GM23338 (cell line): ENCODE results near the gene PITPNC1. TPM values are rescaled to one million over a fixed set of nuclear protein-coding genes. Genes with fewer than 3 reads are reported as not detected.

ENCODE experiments used
- ATAC-seq: fragments of 200-7000 bp; cut with Tn5 transposase; 3 replicates; pipeline ENCODE4 v1.9.1; 2020
- DNase-seq: peaks from one replicate; pipeline ENCODE4 v3.0.0-alpha.2; 2015; ENCODE audit warnings: low spot score
- H2AFZ ChIP-seq: fragments of 200-600 bp; sonication (generic); 2 replicates; pipeline ENCODE4 v1.8.0; 2016; ENCODE audit warnings: antibody characterized with exemption, mild to moderate bottlenecking, moderate library complexity
- H3F3A ChIP-seq: fragments of 200-600 bp; sonication (generic); replicated peaks from 2 replicates; pipeline ENCODE4 v1.8.0; 2017; ENCODE audit warnings: antibody characterized with exemption, mixed run types, low read depth
- H3K27ac ChIP-seq: fragments of 200-600 bp; sonication (generic); 2 replicates; pipeline ENCODE4 v1.6.1; 2016; ENCODE audit warnings: low read depth
- H3K27me3 ChIP-seq: fragments of 200-600 bp; sonication (generic); 2 replicates; pipeline ENCODE4 v1.8.0; 2016; ENCODE audit warnings: mild to moderate bottlenecking, mixed run types, moderate library complexity; ENCODE audit not compliant: insufficient read depth
- H3K36me3 ChIP-seq: fragments of 200-600 bp; sonication (generic); 2 replicates; pipeline ENCODE4 v1.8.0; 2016; ENCODE audit warnings: mild to moderate bottlenecking; ENCODE audit not compliant: insufficient read depth
- H3K4me1 ChIP-seq: fragments of 200-600 bp; sonication (generic); 2 replicates; pipeline ENCODE4 v1.8.0; 2016; ENCODE audit warnings: mild to moderate bottlenecking, moderate library complexity; ENCODE audit not compliant: insufficient read depth
- H3K4me2 ChIP-seq: fragments of 200-600 bp; sonication (generic); 2 replicates; pipeline ENCODE4 v1.7.1; 2017; ENCODE audit warnings: mixed run types
- H3K4me3 ChIP-seq: fragments of 200-600 bp; sonication (generic); 2 replicates; pipeline ENCODE4 v1.6.1; 2016; ENCODE audit warnings: mixed run types
- H3K79me2 ChIP-seq: fragments of 200-600 bp; sonication (generic); replicated peaks from 2 replicates; pipeline ENCODE4 v1.8.0; 2017; ENCODE audit warnings: mild to moderate bottlenecking; ENCODE audit not compliant: insufficient read depth
- H3K9me2 ChIP-seq: fragments of 200-600 bp; sonication (generic); 2 replicates; pipeline ENCODE4 v1.8.0; 2017; ENCODE audit not compliant: insufficient read depth
- H4K20me1 ChIP-seq: fragments of 200-600 bp; sonication (generic); replicated peaks from 2 replicates; pipeline ENCODE4 v1.8.0; 2017; ENCODE audit warnings: mild to moderate bottlenecking; ENCODE audit not compliant: insufficient read depth
- H3K27ac Mint-ChIP-seq: 2 replicates; pipeline ENCODE4 v1.8.0; 2020; ENCODE audit warnings: inconsistent platforms, mild to moderate bottlenecking, moderate library complexity, mixed read lengths
- H3K27me3 Mint-ChIP-seq: 3 replicates; pipeline ENCODE4 v1.8.0; 2022; ENCODE audit warnings: low read depth, mild to moderate bottlenecking, moderate library complexity, mixed read lengths, inconsistent platforms; ENCODE audit not compliant: insufficient read depth, poor library complexity
- H3K36me3 Mint-ChIP-seq: 3 replicates; pipeline ENCODE4 v1.8.0; 2021; ENCODE audit warnings: low read depth, mild to moderate bottlenecking, inconsistent platforms, moderate library complexity, mixed read lengths
- H3K4me1 Mint-ChIP-seq: 3 replicates; pipeline ENCODE4 v1.8.0; 2020; ENCODE audit warnings: mild to moderate bottlenecking, inconsistent platforms, mixed read lengths
- H3K4me3 Mint-ChIP-seq: 3 replicates; pipeline ENCODE4 v1.8.0; 2021; ENCODE audit warnings: moderate library complexity, mild to moderate bottlenecking, inconsistent platforms, mixed read lengths
- H3K9me3 Mint-ChIP-seq: 3 replicates; pipeline ENCODE4 v1.8.0; 2020; ENCODE audit warnings: moderate library complexity, mild to moderate bottlenecking, inconsistent platforms, mixed read lengths
- CREB1 ChIP-seq: fragments of 250-450 bp; sonication (Bioruptor Pico); IDR thresholded peaks from 2 replicates; pipeline ENCODE4 v1.5.0; 2020; ENCODE audit warnings: low read depth, mild to moderate bottlenecking, moderate library complexity
- EZH2 ChIP-seq: fragments of 200-600 bp; sonication (generic); IDR thresholded peaks from one replicate; pipeline ENCODE4 v1.8.0; 2017; ENCODE audit warnings: antibody characterized with exemption, mild to moderate bottlenecking, low read depth; ENCODE audit not compliant: unreplicated experiment
- JUNB ChIP-seq: IDR thresholded peaks from one replicate; pipeline ENCODE4 v1.6.1; 2016; ENCODE audit warnings: antibody characterized with exemption; ENCODE audit not compliant: unreplicated experiment
- NANOG ChIP-seq: IDR thresholded peaks from 2 replicates; pipeline ENCODE4 v1.6.1; 2016; ENCODE audit warnings: antibody characterized with exemption, borderline replicate concordance
- STAT1 ChIP-seq: IDR thresholded peaks from one replicate; pipeline ENCODE4 v1.6.1; 2016; ENCODE audit warnings: antibody characterized with exemption; ENCODE audit not compliant: unreplicated experiment
- ZNF114 ChIP-seq: fragments of 250-450 bp; sonication (Bioruptor Pico); IDR thresholded peaks from 2 replicates; pipeline ENCODE4 v1.5.0; 2020; ENCODE audit warnings: mild to moderate bottlenecking, moderate library complexity
- polyA plus RNA-seq: library from polyadenylated mRNA; unstranded; fragments of >200 nt; fragmentation: Nextera tagmentation; extraction: Ambion mirVana; gene quantifications from 2 replicates; pipeline ENCODE4 v1.2.1, GENCODE V29; 2016
- total RNA-seq: library from RNA; depleted of rRNA; stranded (reverse); fragments of >200 nt; shearing (Covaris generic); gene quantifications from 2 replicates; pipeline ENCODE4 v1.2.3, GENCODE V29; 2014
- TF ChIP-seq, protein P1 (sequence below), 2 experiments: fragments of 200-600 bp in 1 of 2; sonication (generic) in 1 of 2; conservative IDR thresholded peaks; 2 replicates each; pipeline versions ENCODE4 v1.5.1 to v1.6.1; 2016 to 2017; ENCODE audit warnings: antibody characterized with exemption in 2 of 2, low read depth in 2 of 2, mild to moderate bottlenecking in 2 of 2, moderate library complexity in 1 of 2
- TF ChIP-seq, protein P2 (sequence below): IDR thresholded peaks from one replicate; pipeline ENCODE4 v1.6.1; 2018; ENCODE audit warnings: antibody characterized with exemption; ENCODE audit not compliant: unreplicated experiment

The PITPNC1 gene
- total and polyA plus RNA-seq, 2 experiments from 2014 or later: 23.0 to 32.6 TPM

DNA sequence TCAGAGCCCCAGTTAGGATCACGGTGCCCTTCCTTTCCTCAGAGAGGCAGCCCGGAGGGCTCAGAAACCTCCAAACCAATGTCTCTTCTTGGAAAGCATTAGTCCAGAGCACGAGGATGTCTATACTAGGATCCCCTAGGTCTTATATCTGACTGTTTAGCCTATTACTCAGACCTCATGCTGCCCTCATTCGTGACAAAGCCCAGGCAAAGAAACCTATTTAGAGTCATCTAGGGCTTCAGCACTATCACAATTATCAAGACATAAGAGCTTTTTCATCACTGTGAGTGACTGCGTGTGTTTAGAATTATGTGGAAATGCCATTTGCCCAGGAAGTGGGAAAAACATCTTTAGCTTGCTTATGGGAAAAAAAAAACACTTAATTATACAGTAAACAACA is 180.8 kb downstream of the PITPNC1 start:
- H3K27ac ChIP-seq: 0 out of 2 replicates have a peak overlapping the region, but pooled peaks have one; percentile 70
- H3K27me3 Mint-ChIP-seq: peaks cover 2% of the 10 kb centered on the region

DNA sequence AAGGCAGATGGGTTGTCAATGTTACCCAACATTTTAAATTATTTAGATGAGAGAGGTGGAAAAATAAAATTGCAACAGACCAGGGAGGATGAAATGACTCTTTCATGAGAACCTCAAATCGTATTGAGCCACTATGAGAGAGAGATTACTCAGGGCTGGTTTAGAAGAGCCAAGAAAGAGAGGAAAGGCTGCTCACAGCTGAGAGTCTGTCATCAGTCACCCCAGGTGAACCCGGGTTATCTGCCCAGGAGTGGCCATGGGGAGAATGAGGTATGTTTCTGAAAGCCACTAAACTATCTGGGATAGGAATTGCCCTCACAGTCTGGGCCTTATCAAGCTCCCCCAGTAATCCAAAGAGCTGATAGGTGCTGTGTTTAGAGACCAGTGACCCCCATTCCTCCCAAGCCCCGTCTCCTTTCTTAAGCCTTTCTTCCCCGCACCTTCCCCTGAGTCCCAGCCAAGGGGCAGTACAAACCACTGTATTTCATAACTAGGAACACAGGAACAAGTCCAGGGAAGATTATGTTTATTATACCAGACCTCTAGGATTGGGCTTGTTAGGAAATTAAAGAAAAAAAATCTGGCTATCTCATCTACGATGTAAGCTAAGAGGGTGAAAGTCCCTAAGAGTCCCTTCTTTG is 181.8 kb downstream of the PITPNC1 start:
- H3K9me2 ChIP-seq: peaks cover 3% of the 10 kb centered on the region; the same call in 1 of the 2 replicates
- H3K27ac Mint-ChIP-seq: no peak overlapping the region
- H3F3A ChIP-seq: no peaks in the 10 kb centered on the region
- H2AFZ ChIP-seq: no peak overlapping the region
- H3K27me3 Mint-ChIP-seq: peaks cover 2% of the 10 kb centered on the region
- no peaks in the 10 kb centered on the region for H3K4me1 ChIP-seq
- no peaks in the 10 kb centered on the region for H3K36me3 ChIP-seq
- H3K4me3 ChIP-seq: no peak overlapping the region
- ATAC-seq (peak; percentile 40; the same call in 2 of the 3 replicates), DNase-seq (no peak)
- peaks cover 28% of the 10 kb centered on the region for H3K36me3 Mint-ChIP-seq
- H3K27me3 ChIP-seq: no peaks in the 10 kb centered on the region
- H3K4me3 Mint-ChIP-seq: no peak overlapping the region
- no peaks in the 10 kb centered on the region for H4K20me1 ChIP-seq
- H3K79me2 ChIP-seq: no peaks in the 10 kb centered on the region; the same call in 1 of the 2 replicates
- H3K27ac ChIP-seq: 0 out of 2 replicates have a peak overlapping the region, but pooled peaks have one; percentile 70
- H3K4me2 ChIP-seq: no peak overlapping the region
- no peaks in the 10 kb centered on the region for H3K4me1 Mint-ChIP-seq
- TF ChIP-seq ZNF114 (CRISPR knock-in tag) (no peak), STAT1 (no peak), CREB1 (CRISPR knock-in tag) (no peak)
- TF ChIP-seq, protein P1, sequence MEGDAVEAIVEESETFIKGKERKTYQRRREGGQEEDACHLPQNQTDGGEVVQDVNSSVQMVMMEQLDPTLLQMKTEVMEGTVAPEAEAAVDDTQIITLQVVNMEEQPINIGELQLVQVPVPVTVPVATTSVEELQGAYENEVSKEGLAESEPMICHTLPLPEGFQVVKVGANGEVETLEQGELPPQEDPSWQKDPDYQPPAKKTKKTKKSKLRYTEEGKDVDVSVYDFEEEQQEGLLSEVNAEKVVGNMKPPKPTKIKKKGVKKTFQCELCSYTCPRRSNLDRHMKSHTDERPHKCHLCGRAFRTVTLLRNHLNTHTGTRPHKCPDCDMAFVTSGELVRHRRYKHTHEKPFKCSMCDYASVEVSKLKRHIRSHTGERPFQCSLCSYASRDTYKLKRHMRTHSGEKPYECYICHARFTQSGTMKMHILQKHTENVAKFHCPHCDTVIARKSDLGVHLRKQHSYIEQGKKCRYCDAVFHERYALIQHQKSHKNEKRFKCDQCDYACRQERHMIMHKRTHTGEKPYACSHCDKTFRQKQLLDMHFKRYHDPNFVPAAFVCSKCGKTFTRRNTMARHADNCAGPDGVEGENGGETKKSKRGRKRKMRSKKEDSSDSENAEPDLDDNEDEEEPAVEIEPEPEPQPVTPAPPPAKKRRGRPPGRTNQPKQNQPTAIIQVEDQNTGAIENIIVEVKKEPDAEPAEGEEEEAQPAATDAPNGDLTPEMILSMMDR (conservative IDR thresholded peaks at IDR 0.05; ENCODE audit: low read depth in 2 of 2): no peak
- H3K9me3 Mint-ChIP-seq: no peaks in the 10 kb centered on the region; the same call in 2 of the 3 replicates

More for the DNA sequence above, 180.8 kb downstream of the PITPNC1 start:
- ATAC-seq: no peak
- Mint-ChIP-seq H3K9me3 (no peaks in the 10 kb centered on the region), H3K4me1 (no peaks in the 10 kb centered on the region), H3K36me3 (peaks cover 22% of the 10 kb centered on the region), H3K4me3 (no peak overlapping the region), H3K27ac (no peak overlapping the region; the same call in 1 of the 2 replicates)
- peaks cover 3% of the 10 kb centered on the region; the same call in 1 of the 2 replicates for H3K36me3 ChIP-seq
- no peaks in the 10 kb centered on the region for H3K27me3 ChIP-seq
- DNase-seq: no peak
- H4K20me1 ChIP-seq: no peaks in the 10 kb centered on the region
- TF ChIP-seq STAT1 (no peak), EZH2 (no peak), NANOG (no peak), CREB1 (CRISPR knock-in tag) (no peak), JUNB (no peak)
- TF ChIP-seq, protein P2, sequence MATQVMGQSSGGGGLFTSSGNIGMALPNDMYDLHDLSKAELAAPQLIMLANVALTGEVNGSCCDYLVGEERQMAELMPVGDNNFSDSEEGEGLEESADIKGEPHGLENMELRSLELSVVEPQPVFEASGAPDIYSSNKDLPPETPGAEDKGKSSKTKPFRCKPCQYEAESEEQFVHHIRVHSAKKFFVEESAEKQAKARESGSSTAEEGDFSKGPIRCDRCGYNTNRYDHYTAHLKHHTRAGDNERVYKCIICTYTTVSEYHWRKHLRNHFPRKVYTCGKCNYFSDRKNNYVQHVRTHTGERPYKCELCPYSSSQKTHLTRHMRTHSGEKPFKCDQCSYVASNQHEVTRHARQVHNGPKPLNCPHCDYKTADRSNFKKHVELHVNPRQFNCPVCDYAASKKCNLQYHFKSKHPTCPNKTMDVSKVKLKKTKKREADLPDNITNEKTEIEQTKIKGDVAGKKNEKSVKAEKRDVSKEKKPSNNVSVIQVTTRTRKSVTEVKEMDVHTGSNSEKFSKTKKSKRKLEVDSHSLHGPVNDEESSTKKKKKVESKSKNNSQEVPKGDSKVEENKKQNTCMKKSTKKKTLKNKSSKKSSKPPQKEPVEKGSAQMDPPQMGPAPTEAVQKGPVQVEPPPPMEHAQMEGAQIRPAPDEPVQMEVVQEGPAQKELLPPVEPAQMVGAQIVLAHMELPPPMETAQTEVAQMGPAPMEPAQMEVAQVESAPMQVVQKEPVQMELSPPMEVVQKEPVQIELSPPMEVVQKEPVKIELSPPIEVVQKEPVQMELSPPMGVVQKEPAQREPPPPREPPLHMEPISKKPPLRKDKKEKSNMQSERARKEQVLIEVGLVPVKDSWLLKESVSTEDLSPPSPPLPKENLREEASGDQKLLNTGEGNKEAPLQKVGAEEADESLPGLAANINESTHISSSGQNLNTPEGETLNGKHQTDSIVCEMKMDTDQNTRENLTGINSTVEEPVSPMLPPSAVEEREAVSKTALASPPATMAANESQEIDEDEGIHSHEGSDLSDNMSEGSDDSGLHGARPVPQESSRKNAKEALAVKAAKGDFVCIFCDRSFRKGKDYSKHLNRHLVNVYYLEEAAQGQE: no peak
- TF ChIP-seq, protein P1 (conservative IDR thresholded peaks at IDR 0.05; ENCODE audit: low read depth in 2 of 2): no peak
- H3K4me1 ChIP-seq: no peaks in the 10 kb centered on the region
- no peaks in the 10 kb centered on the region; the same call in 1 of the 2 replicates for H3K79me2 ChIP-seq
- H3F3A ChIP-seq: no peaks in the 10 kb centered on the region
- no peak overlapping the region for H3K4me2 ChIP-seq
- H3K9me2 ChIP-seq: no peaks in the 10 kb centered on the region
- no peak overlapping the region for H2AFZ ChIP-seq
- no peak overlapping the region for H3K4me3 ChIP-seq
